ENCODE data around the gene CRYZ.

Gene CRYZ

DNA sequence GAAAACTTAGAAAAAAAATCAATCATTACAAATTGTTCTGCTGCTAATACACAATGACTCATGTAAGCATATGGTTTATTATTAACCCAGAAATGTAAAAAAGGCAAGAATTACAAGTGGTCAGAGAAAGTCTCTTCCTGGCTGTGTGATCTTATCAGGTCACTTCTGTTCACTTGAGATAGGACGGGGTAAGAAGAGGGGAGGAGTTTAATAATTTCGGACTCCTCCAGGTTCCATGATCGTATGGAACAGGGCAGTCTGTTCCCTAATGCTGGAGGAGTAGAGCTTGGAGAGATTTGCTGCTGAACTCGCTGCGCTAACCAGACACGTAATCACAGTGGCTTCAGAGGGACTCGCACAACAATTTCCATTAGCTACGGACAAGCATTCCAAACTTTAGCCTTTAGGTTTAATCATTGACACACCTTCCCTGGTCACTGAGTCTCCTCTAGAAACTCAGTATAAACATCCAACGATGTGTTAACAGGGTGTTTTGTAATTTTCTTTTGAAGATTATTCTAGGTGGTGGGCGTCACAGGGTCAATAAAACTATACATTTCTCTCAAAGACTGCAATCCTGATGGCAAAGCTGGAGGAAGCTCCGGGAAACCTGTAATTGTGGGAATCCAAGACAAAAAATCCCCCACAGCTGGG is 1.3 kb downstream of the CRYZ start:
- DNase-seq: no peak

DNA sequence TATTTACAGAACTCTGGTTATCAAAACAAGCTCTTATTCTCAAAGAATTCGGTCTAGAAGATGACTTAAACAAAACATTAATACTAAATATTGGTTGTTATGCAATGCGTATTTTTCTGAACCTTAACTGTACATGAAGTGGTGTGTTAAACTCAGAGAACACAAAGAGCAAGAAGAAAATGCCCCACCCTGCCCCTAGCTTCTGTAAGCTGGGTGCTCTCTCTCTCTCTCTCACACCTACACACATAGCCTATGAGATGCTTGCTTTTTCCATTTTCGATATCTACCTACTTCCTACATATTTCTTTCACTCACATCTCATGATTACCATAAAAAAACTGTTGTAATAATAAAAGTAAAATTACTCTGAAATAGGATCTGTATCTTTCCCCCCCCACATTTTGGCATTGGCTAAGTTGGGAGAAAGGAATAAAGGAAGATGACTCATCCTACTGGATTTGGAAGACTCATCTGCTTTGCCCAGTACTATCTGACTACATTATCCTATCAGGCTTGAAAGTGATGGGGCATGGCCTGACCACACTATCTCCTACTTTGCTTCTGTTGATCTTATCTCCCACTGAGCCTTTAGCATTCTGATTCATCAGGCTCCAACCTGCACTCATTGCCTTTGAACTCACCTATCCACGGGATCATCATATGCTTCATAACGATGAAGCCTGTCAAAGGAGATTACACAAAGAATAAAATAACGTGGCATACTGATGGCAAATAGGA is 2.9 kb downstream of the CRYZ start:
- peak; percentile 73 for DNase-seq

DNA sequence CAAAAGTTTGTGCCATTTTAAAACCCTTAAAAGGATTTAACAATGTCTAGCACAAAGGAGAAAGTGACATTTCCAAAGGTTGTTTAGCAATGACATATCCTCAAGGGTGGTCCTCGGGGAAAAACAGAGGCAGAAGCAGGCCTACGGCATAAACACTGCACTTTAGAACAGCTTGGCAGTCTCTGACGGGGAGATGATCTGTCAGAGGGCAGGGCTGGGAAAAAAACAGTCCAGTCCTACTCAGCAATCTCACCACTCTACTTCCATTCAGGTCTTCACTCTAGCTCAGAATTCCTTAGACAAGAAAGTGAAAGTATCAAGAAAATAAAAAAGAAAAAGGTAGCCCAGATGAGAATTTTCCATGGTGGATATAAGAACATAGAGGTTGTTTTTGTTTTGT is 4.1 kb downstream of the CRYZ start:
- no peak for DNase-seq

DNA sequence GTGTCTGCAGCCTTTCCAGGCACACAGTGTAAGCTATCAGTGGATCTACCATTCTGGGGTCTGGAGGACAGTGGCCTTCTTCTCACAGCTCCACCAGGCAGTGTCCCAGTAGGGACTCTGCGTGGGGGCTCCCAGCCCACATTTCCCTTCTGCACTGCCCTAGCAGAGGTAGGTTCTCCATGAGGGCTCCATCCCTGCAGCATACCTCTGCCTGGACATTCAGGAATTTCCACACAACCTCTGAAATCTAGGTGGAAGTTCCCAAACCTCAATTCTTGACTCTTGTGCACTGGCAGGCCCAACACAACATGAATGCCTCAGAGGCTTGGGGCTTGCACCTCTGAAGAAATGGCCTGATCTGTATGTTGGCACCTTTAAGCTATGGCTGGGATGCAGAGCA is 6.8 kb downstream of the CRYZ start:
- no peak for DNase-seq

DNA sequence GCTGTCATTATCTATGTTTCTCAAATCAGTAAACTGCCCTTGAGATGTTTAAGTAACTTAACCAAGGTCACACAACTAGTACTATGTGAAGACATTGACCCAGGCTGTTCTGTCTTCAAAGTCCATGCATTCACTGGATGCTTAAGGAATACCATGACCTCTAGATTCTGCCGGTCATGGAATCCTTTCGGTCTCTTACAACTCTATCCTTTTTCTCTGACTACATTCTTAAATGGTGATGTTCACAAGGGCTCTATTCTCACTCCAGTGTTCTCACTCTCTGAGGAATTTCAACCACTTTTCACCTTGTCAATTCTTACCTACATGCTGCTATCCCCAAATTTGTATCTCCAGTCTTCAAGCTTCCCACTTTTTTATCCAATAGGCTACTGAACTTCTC is 15.2 kb downstream of the CRYZ start:
- DNase-seq: no peak

DNA sequence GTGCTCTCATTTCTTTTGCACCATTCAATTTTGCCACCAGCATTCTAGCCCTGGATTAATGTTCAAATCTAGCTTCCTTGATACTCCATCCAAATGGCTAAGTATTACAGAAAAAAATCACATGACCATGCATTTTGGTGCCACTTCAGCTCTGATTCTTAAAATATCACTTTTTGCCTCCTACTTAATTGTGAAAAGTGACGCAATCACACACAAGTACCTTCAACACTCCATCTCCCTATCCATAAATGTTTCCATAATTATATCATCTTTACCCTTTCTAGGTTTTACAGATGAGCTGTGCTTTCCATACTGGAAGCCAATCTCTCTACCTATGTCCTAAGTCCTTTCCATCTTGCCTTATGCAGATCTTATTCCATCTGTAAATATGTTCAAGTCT is 16.0 kb downstream of the CRYZ start:
- no peak for DNase-seq

DNA sequence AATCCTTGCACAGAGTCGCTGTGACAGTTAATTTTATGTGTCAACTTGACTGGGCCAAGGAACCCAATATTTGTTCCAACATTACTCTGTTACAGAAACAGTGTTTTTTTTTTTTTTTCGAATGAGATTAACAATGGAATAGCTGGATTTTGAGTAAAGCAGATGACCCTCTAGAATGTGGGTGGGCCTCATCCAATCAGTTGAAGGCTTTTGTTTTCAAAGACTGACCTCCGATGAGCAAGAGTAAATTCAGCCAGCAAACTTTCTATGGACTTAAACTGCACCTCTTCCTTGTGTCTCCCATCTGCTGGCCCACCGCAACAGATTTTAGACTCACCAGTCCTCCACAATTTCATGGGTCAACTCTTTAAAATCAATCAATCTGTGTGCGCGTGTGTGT is 17.0 kb downstream of the CRYZ start:
- no peak for DNase-seq

DNA sequence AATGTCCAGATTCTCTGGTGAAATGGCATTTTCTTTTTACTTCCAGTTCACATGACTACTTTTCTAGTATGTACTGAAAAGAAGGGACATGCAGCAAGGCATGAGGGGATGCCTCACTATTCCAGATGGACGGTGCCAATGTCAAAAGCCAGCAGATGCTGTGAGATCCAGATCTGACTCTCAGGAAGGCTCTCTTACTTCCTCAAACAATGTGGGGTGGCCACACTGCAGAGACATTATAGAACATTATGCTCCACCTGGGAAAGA is 17.7 kb downstream of the CRYZ start:
- DNase-seq: no peak

DNA sequence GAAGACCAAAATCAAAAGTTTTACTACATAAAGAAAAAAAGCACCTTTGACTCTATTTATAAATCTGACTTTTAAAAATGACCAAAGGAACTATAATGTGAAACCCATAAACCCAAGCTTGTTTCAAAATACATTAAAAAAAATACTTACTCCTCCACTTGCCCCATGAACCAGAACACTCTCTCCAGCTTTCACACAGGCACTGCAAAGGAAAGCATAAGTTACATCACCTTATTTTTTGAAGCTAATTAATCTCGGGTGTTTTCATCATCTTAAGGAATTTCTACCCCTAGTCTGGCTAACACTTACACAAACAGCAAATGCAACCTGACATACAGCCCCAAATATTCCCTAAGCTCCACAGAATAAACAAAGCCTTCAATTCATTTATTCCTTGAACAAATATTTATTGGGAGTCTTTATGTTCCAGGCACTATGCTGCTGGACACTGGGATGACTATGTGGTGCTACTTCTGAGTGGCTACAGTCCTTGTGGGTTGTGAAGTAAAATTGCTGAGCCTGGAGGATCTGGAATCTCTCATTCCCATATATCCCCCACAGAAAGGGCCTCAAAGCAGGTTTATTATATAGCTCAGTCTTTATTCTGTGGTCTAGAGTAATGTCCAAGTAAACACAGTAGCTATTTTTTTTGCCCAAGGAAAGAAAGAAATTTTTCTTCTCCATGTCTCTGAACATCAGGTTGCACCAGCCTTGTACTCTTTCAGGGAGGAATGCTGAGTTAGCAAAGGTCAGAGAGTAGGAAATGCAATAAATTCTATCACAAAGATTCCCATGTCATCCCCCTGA is 18.2 kb downstream of the CRYZ start:
- DNase-seq: no peak

DNA sequence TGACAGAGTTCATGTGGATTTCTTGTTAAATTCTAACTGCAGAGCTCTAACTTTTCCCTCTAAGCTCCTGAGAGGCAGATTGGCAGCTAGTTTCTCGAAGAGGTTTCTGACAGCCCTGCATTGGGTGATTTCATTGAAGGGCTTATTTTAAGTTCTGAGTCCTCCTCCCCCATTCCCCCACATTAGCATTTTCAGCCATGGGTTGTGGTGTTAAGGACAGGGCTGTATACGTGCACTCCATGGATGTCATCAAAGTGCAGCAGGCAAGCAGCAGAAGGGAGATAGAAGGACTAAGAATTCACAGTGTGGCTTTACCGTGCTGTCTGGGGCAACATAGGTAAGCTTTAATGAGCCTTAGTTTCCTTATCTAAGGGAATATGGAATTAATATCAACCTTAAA is 19.0 kb downstream of the CRYZ start:
- DNase-seq: no peak

DNA sequence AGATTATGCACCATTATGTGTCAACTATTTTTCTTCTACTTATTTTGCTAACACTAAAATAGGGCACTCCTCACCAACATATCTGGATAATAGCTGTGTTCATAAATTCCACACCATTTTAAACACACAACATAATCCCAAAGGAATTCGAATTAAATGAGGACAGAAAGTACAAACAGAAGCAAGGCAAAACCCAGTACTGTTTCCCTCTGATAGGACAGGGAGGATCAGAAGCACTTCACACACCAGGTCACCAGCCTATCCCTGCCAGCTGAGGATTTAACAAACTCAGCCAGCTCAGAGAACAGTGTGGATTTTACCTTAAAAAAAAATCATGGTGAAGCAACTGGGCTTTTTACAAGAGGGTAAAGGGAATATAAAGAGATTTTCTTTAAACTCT is 20.0 kb downstream of the CRYZ start:
- no peak for DNase-seq

DNA sequence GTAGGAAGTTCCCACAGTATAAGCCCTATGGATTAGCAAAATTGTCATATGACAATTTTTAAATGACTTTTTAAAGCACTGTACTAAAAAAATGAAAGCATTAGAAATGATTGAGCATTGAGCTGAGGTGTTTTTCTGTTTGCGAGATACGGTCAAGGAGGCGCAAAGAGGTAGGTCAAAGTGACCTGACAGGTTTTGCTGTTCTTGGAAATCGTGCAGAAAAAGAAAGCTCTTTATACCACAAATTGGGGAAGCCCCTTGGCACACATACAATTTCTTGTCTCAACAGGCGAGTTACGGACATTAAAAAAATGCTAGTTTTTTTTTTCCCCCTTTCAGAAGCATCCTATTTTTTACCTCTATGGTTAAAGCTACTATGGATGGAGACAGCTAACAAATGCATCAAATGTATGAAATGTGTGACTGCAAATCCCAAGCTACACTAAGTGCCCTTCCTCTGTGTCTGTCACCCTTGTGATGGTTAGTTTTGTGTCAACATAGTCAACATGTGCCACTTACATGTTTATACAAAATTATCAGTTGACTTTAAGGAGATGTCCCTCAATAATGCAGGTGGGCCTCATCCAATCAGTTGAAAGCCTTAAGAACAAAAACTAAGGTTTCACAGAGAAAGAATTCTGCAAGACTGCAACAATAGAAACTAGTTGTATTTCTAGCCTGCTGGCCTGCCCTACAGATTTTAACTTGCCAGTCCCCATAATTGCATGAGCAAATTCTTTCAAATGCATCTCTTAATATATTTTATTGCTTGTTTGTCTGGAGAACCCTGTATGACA is 29.3 kb downstream of the CRYZ start:
- no peak for DNase-seq

DNA sequence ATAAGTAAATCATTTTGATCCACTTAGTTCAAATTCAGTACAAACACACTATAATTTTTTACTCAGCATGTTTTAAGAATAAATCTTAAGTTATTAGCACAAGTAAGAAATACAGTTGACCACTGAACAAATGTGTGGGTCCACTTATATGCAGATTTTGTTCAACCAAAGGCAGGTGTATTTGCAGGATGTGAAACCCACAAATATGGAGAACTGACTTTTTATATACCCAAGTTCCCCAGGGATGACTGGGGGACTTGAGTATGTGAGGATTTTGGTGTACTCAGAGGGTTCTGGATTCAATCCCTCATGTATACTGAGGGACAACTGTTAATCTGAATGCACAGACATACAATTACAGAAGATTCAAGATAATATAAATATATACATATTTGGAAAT is 33.5 kb downstream of the CRYZ start:
- DNase-seq: no peak

DNA sequence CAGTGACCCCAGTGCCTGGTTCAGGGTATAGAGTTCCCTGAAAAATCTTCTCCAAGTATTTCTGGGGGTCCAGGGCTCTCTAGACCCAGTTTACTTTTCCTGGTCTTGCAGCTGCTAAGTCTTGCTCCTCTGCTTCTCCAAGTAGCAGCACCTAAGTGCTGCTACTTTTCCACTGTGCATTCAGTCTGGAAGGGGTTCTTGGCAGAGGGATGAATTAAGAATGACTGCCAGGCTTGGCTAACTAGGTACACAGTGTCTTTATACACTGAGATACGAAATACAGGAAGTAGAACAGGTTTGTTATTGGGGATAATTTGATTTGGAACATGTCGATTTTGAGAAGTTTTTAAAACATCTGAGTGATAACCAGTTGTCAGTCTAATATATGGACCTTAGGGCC is 35.0 kb downstream of the CRYZ start:
- DNase-seq: no peak

DNA sequence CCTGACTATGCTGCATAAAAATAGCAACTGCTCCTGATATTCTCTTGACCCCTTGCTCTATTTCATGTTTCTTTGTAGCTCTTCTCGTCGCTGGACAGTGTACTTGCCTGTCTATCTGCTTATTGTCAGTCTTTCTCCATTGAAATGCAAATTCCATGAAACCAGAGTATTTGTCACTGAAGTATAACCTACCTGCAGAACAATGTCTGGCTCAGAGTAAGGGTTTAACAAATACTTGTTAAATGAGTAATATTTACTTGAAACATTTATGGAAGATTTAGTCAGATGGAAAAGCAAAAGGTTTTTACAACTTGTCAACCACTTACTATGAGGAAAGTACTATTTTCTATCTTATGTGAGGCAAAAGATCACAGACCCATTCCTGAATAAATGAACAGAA is 39.4 kb downstream of the CRYZ start:
- DNase-seq: no peak

DNA sequence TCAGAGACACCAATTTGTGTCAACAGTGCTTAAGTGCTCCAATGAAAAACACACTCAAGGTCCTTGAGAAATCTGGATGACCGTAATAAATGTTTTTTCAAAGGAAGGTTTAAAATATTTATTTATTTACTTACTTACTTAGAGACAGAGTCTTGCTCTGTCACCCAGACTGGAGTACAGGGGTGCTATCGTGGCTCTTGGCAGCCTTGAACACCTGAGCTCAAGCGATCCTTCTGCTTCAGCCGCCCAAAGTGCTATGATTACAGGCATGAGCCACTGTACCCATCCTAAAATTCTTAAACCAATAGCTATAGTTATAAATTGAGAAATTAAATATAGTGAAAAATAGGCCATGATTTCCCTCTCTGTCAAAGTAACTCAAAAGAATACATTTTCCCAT is 41.9 kb downstream of the CRYZ start:
- DNase-seq: no peak

DNA sequence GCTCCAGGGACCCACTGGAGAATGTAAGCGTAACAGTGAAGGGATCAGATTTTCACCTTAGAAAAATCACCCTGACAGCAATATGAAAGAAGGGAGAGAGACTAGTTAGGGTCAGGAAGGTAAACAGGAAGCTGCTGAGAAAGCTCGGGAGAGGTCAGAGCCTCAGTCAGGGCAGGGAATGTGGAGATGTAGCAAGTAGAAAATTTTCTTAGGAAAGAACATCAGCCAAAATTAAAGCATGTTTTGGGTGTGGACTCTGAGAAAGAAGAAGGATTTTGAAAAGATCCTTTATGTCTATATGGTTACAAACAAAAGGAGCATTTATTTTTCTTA is 42.5 kb downstream of the CRYZ start:
- no peak for DNase-seq

DNA sequence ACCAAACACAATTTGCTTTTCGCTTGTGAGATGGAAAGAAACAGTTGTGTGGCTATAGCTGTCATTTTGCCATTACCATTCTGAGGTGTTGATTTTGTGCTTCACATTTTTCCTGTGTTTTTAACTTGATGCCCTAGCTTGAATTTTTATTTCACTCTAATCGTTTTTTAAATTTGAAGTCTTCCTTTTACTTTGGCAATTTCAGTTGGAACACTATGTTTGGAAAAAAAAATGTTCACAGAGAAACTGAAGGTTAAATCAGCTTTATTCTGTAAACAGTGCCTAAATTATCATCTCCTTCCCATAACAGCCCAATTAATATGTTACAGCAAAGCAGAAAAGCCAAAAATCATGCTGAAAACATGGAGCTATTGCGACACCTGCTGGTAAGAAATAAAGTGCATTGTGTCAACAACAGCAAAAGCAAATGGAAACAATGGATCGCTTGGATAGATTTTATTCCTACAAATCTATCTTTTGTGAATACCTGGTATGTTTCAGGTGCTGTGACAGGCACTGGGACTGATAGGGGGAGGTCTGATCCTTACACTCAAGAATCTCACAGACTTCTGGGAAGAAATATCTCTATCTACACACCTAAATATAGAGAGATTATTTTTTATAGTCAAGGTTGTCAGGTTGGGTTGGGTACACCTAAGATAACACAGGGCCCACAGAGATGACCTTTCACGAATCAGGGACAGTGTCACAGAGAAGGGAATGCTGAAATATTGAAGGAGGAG is 43.1 kb downstream of the CRYZ start:
- peak; percentile 53 for DNase-seq

DNA sequence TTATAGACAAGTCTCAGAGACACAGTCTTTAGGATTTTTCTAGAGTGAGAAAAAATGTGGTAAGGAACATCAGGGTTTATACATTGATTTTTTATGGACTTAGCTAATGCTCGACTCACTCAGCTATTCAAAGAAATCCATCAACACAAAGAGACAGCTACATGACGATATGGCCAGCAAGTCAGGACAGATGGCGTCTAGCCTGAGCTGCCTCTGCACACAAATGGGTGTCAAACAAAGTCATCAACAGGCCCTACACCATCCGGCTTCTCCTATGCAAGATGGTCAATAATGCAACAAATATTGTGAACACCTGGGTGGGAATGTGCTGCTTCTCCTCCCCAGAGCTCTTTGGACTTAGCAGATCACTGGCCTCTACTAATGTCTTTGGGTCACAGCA is 45.9 kb downstream of the CRYZ start:
- DNase-seq: no peak

DNA sequence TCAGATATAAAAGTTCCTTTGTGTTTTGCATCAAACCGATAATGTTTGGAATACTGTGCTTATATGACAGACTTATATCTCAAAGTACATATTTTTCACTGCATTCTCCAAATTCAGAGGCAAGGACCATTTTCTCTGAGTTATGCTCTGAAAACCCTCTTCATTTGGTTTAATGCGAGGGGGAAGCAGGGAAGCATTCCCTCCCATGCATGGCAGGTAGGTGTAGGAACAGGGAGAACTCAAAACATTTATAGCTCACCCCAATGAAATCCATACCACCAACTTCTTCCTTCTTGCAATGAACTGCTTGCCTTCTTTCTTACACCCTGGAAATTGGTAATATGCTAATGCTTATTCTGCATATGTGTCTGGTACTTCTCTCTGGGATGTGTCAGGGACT is 48.5 kb downstream of the CRYZ start:
- no peak for DNase-seq

DNA sequence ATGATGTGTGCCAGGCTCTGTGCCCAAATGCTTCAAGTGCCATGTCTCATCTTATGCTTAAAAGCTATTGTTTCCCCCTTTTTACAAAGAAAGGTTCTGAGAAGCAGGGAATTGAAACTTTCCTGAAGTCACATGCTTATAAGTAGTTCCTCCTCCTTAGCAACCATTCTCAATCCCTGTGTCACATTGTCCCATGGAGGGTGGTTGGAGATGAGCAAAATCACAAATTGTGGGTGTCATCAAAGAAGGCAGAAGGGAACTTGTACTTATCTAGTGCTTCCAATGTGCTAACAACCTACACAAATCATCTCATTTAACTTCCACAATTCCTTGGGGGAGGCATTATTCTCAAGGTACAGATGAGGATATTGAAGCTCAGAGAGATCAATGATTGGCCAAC is 49.2 kb downstream of the CRYZ start:
- DNase-seq: no peak

DNA sequence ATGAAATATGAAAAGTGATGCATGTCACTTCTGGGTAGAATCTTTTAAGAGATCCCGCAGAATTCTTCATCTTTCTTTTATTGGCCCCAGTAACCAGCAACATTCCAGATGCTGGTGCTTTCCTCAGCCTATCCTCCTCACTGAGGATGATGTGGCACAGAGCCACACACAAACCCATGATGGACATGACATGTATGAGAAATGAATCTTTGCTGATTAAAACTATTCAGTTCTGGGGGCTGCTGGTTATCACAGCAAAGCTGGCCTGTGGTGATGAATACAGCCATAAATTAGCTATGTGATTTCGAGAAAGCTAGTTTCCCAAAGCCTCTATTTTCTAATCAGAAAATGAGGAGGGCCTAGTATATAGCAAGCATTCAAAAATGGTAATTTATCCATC is 51.0 kb downstream of the CRYZ start:
- DNase-seq: no peak

DNA sequence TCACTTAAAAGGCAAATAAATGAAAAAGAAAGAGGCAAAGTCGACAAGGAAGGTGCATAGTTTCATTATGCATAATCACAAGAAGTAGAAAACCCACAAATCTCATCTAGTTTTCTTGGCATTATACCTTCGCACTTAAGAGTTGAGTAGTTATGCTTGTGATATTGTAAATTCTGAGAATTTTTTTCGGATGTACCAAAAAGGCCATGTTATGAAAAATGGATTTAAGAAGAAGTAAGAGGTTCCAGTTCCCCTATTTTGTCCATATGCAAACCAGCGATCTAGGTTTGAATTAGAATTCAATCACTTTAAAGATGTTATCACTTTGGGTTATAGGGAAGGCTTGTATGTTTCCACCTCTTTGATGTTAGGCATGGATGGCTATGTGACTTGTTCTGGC is 51.4 kb downstream of the CRYZ start:
- no peak for DNase-seq

Measured in fibroblast of skin of back (primary cell).